GM19455 (cell line): ENCODE measurements around the gene DOCK9.
"Not testable (repeated sequence)": the region's sequence is repeated elsewhere in the genome, so short reads cannot be mapped to it uniquely, and the experiment has no call there.

ENCODE experiments used
- ATAC-seq: cut with Tn5 transposase; IDR thresholded peaks from one replicate; pipeline ENCODE4 v1.9.1; 2021; ENCODE audit not compliant: unreplicated experiment

Gene DOCK9

DNA sequence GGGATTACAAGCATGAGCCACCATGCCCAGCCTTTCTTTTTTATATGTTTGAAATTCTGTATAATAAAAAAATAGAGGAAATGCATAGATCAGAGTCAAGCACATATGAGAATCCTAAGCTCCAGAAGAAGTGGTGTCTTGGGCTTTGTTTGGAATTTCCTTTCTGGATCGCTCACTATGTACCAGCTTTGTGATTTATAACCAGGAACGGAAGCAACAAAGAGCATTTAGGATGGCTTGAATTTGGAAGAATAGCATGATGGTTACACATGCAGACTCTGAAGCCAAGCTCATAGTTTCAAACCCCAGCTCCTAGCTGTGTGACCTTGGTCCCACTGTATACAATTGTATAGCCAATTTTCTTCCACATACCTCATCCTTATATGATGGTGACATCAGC is 197.4 kb downstream of the DOCK9 start:
- no peak for ATAC-seq

- no peak for ATAC-seq
These were observed 198.2 kb downstream of the DOCK9 start for GRCh38 chr13:98779695-98780094.

GRCh38 chr13:98778749-98779148 is 199.1 kb downstream of the DOCK9 start:
- no peak for ATAC-seq

DNA sequence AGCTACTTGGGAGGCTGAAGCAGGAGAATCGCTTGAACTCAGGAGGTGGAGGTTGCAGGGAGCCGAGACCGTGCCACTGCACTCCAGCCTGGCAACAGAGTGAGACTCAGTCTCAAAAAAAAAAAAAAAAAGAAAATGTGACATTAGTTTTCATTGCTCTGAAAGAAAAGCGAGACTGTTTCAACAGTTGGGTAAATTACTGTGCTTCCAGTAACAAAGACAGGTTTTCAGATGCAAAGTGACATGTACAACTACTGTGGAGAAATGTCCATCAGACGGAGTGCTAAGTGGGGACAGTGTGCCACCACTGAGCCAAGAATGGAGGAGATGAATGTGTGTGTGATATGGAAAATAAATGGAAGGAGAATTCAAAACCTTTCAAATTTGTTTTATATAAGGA is 201.2 kb downstream of the DOCK9 start:
- no peak for ATAC-seq

DNA sequence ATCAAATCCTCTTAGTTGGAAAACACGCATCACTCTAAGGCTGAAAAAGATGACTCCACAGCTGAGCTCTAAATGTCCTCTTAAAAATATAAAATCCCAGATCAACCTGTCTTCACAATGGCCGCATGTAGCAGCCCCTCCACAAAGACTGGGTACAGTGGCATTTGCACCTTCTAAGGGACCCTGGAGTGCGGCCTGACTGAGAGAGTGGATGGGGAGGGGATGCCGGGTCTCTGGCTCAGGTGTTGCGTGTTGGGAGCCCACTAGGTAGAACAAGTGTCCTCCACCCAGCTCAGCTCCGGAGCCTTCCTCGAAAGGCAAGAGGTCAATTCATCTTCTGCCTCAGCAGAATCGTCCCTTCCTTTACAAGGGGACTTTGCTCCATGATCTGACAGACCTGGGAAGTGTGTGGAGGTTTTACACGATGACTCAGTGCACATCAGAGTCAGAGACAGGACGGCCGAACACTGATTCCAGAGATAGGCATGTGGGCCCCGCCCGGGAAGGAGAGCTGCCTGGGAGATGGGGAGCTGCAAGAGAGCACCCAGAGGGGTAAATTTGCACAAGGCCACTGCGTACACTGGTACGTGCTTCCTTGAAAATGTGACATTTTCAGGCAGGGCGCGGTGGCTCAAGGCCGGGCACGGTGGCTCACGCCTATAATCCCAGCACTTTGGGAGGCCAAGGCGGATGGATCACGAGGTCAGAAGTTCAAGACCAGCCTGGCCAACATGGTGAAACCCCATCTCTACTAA is 201.8 kb downstream of the DOCK9 start:
- no peak for ATAC-seq

DNA sequence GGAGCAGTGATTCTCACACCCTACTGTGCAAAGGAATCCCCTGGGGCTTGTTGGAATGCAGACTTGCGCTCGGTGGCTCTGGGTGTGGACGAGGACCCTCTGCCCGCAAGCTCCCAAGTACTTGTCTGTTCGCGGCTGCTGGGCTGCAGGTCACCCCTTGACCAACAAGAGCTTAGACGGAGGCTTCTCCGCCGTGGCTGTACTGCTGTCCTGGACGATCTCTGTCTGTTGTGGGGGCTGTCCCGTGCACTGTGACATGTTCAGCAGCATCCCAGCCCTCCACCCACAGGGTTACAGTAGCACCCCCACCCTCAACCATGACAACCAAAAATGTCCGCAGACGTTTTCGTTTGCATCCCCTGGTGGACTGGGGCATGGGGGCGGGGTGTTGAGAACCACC is 202.5 kb downstream of the DOCK9 start:
- no peak for ATAC-seq

DNA sequence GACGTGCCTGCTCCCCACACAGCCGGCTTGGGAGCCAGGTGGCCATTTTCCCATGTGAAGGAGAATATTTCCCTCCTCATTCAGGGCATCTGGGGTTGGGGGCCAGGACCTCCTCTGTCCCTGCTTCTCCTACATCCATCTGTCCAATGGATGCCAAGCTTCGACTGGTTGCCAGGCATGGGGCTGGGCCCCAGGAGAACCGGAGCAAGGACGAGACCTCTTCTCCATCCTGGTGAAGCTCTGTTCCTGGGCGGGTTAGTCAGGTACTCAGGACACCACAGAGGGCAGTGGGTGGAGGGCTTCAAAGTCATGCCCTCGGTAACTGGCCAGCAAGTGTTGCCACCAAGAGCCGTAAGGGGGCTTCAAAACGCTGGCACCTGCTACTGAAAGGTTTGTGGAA is 203.1 kb downstream of the DOCK9 start:
- ATAC-seq: no peak

GRCh38 chr13:98773921-98774320 is 203.9 kb downstream of the DOCK9 start:
- ATAC-seq: no peak

DNA sequence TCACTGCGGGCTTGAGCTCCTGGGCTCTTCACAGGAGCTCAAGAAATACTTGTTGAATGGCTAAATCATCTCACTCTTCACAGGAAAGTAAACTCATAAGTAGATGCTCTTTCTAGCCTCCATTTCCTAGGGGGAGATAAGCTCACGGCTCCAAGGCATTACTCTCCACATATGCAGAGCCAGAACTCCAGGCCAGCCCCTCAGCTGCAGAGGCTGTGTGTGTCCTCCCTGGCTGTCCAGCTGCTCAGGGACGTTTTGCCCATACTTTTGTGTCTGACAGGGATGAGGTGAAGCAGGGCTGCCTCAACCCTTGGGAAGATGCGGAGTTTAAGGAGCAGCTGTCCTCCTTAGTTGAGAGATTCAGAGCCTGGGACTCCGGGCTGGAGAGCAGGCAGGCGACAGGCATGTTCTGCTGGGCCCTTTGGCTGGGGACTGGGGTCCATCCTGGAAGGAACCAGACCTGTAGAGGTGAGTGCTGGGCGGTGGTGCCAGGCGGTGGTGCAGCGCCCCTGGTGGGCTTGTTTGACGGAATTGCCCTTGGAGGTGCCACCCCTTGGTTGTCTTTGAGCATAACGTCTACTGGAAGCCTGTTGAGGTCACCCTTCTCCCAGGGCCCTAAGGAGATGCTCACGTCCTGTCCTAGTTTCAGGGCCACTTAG is 204.9 kb downstream of the DOCK9 start:
- no peak for ATAC-seq

DNA sequence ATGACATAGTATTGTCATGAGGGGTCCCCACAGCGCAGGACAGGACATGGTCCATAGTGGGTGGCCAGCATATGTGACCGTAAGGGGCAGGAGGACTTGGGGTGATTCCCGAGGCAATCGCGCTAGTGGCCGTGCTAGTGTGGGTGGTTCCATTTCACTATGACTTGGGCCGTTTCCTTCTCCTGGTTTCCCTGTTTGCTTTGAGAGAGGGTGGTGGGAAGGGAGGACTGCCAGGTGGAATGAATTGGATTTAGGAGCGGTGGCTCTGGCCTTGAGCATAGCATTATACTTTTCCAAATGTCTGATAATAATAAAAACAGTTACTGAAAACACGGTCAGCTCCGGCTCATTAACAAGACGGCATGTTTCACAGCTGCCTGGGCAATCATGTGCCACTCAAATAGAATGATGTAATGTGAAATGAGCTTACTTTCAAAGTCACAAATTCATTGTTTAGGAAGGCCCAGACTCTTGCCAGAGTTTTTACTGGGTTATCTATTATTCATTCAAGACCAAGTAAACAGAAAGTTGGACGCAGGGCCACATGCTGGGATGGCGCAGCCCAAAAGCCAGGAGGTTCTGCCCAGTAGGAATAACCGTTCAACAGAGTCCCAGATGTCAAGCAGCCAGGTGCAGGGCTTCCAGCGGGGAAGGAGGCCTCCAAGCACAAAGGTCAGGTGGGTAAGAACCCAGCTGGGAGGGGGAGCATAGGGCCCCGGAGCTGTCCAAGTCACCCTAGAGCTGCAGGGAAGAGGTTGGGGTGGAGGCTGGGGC is 205.8 kb downstream of the DOCK9 start:
- no peak for ATAC-seq

- ATAC-seq: no peak
These were observed 208.1 kb downstream of the DOCK9 start for GRCh38 chr13:98769736-98770135.

- no peak for ATAC-seq
These were observed 209.3 kb downstream of the DOCK9 start for GRCh38 chr13:98768522-98768921.

- no peak for ATAC-seq
These were observed 211.2 kb downstream of the DOCK9 start for GRCh38 chr13:98766697-98767096.

- no peak for ATAC-seq
These were observed 211.8 kb downstream of the DOCK9 start for GRCh38 chr13:98765996-98766519.

GRCh38 chr13:98761986-98762616 is 215.8 kb downstream of the DOCK9 start:
- no peak for ATAC-seq

DNA sequence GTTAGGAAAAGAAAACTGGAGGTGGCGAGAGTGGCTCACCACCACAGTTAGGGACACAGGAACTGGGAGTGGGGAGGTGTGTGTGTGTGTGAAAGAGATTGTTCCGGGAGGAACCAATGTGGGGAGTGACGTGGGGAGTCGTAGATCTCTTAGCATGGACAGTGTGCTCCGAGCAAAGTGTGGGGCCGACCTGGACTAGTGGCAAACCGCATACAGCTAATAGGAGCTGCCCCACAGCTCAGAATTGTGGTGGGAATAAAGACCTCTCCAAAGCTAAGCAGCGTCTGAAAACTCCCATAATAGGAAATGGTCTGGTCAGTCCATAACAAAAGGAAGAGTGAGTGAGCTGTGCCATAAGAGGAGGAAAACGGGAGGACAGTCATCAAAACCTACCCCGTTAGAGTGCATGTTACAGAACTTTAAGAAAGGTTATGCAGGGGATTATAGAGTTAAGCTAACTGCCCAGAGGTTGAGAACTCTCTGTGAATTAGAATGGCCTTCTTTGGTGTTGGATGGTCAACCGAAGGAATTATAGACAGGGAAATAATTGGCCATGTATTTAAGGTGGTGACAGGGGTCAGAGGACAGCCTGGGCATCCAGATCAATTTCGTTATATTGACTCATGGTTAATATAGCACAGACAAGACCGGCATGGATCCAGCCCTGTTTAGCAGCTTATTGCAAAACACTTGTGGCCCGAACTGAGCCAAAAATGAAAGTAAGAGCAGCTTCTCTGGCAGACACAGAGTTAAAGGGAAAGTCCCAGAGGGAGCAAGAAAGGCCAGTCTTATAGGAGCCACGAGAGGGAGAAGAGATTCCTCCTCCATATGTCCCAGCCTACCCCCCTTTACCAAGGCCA is 216.5 kb downstream of the DOCK9 start:
- ATAC-seq: no peak

DNA sequence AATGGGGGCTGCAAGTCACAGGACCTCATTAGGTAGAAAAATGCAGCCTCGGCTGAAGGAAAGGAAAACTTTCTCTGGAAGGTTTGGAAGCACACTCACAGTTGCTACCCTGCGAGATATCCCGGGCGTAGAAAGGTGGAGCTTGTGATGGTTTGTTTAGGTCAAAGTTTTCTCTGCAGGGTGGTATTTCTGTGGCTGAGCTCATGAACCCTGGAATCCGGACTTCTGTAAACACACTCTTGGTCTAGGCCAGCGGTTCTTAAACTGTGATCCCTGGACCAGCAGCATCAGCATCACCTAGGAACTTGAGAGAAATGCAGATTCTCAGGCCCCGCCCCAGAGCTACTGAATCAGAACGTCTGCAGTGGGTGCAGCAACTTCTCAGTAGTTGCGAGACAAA is 222.1 kb downstream of the DOCK9 start:
- no peak for ATAC-seq

GRCh38 chr13:98755116-98755515 is 222.7 kb downstream of the DOCK9 start:
- ATAC-seq: no peak

GRCh38 chr13:98754468-98754867 is 223.4 kb downstream of the DOCK9 start:
- ATAC-seq: not testable (repeated sequence)
